ENCODE data around the gene EIF4A3. TPM values are rescaled to one million over a fixed set of nuclear protein-coding genes. Genes with fewer than 3 reads are reported as not detected.

EIF4A3 gene
- total and polyA plus RNA-seq, 4 donors, result 29.0 to 35.1 (median 33.4) TPM

DNA sequence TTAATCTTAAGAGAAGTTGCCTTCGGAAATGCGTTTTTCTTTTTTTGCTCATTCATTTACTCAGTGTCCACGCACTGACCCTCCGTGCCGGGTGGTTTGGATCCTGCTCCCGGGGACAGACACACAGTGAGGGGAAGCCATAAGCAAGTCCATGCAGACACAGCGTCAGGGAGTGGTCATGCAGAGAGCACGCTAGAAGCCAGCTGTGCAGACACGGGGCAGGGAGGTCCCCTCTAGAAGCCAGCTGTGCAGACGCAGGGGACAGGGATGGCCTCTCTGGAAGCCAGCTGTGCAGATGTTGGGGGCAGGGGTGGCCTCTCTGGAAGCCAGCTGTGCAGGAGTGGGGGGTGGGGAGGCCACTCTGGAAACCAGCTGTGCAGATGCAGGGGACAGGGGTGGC lies 40.8 kb downstream of the EIF4A3 start (continued):
- TF ChIP-seq, protein P1, sequence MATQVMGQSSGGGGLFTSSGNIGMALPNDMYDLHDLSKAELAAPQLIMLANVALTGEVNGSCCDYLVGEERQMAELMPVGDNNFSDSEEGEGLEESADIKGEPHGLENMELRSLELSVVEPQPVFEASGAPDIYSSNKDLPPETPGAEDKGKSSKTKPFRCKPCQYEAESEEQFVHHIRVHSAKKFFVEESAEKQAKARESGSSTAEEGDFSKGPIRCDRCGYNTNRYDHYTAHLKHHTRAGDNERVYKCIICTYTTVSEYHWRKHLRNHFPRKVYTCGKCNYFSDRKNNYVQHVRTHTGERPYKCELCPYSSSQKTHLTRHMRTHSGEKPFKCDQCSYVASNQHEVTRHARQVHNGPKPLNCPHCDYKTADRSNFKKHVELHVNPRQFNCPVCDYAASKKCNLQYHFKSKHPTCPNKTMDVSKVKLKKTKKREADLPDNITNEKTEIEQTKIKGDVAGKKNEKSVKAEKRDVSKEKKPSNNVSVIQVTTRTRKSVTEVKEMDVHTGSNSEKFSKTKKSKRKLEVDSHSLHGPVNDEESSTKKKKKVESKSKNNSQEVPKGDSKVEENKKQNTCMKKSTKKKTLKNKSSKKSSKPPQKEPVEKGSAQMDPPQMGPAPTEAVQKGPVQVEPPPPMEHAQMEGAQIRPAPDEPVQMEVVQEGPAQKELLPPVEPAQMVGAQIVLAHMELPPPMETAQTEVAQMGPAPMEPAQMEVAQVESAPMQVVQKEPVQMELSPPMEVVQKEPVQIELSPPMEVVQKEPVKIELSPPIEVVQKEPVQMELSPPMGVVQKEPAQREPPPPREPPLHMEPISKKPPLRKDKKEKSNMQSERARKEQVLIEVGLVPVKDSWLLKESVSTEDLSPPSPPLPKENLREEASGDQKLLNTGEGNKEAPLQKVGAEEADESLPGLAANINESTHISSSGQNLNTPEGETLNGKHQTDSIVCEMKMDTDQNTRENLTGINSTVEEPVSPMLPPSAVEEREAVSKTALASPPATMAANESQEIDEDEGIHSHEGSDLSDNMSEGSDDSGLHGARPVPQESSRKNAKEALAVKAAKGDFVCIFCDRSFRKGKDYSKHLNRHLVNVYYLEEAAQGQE (IDR thresholded peaks at IDR 0.05), result no peak
- no peak for TF ChIP-seq JUND (IDR thresholded peaks at IDR 0.05)
- TF ChIP-seq RAD21 (IDR thresholded peaks at IDR 0.05), result no peak
- no peak for TF ChIP-seq HNF4A (conservative IDR thresholded peaks at IDR 0.05)
- TF ChIP-seq, protein P2, sequence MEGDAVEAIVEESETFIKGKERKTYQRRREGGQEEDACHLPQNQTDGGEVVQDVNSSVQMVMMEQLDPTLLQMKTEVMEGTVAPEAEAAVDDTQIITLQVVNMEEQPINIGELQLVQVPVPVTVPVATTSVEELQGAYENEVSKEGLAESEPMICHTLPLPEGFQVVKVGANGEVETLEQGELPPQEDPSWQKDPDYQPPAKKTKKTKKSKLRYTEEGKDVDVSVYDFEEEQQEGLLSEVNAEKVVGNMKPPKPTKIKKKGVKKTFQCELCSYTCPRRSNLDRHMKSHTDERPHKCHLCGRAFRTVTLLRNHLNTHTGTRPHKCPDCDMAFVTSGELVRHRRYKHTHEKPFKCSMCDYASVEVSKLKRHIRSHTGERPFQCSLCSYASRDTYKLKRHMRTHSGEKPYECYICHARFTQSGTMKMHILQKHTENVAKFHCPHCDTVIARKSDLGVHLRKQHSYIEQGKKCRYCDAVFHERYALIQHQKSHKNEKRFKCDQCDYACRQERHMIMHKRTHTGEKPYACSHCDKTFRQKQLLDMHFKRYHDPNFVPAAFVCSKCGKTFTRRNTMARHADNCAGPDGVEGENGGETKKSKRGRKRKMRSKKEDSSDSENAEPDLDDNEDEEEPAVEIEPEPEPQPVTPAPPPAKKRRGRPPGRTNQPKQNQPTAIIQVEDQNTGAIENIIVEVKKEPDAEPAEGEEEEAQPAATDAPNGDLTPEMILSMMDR (IDR thresholded peaks at IDR 0.05; ENCODE audit: low read depth, low read length, missing input control), result no peak
- no peak for TF ChIP-seq TAF1 (conservative IDR thresholded peaks at IDR 0.05)

DNA sequence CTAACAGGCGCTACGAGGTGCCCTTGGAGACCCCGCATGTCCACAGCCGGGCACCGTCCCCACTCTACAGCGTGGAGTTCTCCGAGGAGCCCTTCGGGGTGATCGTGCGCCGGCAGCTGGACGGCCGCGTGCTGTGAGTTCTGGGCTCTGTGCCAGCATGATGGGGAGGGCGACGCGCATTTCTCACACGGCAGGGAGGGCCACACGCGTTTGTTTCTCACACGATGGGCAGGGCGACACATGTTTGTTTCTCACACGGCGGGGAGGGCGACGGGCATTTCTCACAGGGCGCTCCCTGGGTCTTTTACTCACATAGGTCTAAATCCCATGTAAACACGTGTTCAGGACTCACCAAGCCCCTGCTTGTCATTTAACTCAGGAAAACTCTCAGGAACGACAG lies 41.2 kb downstream of the EIF4A3 start:
- Histone ChIP-seq H3K27ac (ENCODE audit: low read depth in 1 of 2, low read length in 2 of 2) (no peak overlapping the region), H3K36me3 (ENCODE audit: control insufficient read depth in 4 of 4, insufficient read depth in 3 of 4, low read depth in 1 of 4, low read length in 3 of 4) (no peaks in the 10 kb centered on the region), H3K4me3 (ENCODE audit: low read depth in 1 of 3, low read length in 3 of 3) (no peak overlapping the region), H3K9ac (ENCODE audit: low read depth in 1 of 2, low read length in 2 of 2) (no peak overlapping the region), H3K4me1 (ENCODE audit: control insufficient read depth in 4 of 4, insufficient read depth in 4 of 4, low read length in 3 of 4) (peaks cover 0 to 15% (median 10%) of the 10 kb centered on the region in 4 donors), H3K27me3 (ENCODE audit: control insufficient read depth in 4 of 4, insufficient read depth in 4 of 4, low read length in 3 of 4) (no peaks in the 10 kb centered on the region), H3K9me3 (ENCODE audit: control insufficient read depth in 4 of 4, low read length in 3 of 4) (no peaks in the 10 kb centered on the region)
- DNase-seq (ENCODE audit: low spot score), result no peak
- no peak for TF ChIP-seq FOXA2 (IDR thresholded peaks at IDR 0.05)
- no peak for TF ChIP-seq YY1 (IDR thresholded peaks at IDR 0.05)
- TF ChIP-seq, protein P2 (IDR thresholded peaks at IDR 0.05; ENCODE audit: low read depth, low read length, missing input control), result no peak
- no peak for TF ChIP-seq SP1 (IDR thresholded peaks at IDR 0.05)
- TF ChIP-seq, protein P3, sequence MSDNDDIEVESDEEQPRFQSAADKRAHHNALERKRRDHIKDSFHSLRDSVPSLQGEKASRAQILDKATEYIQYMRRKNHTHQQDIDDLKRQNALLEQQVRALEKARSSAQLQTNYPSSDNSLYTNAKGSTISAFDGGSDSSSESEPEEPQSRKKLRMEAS (IDR thresholded peaks at IDR 0.05), result no peak
- TF ChIP-seq, protein P1 (IDR thresholded peaks at IDR 0.05), result no peak
- no peak for TF ChIP-seq RAD21 (IDR thresholded peaks at IDR 0.05)
- no peak for TF ChIP-seq HNF4G (IDR thresholded peaks at IDR 0.05)
- TF ChIP-seq NR2F2 (IDR thresholded peaks at IDR 0.05), result no peak
- TF ChIP-seq FOXA1 (IDR thresholded peaks at IDR 0.05), result no peak
- TF ChIP-seq TAF1 (conservative IDR thresholded peaks at IDR 0.05), result no peak
- no peak for TF ChIP-seq ZBTB33 (IDR thresholded peaks at IDR 0.05)
- 75% methylated on average over 29 of the region's 29 CpGs for WGBS

Measured in liver (tissue), 9 donors.